HCT116 (cell line): Measurements from ENCODE around the gene ZFHX3. TPM values are rescaled to one million over a fixed set of nuclear protein-coding genes. Genes with fewer than 3 reads are reported as not detected.

ENCODE experiments used
- ATAC-seq: fragments of 200-7000 bp; cut with Tn5 transposase; 2 replicates; pipeline ENCODE4 v1.9.1; 2020; ENCODE audit warnings: mild to moderate bottlenecking, moderate library complexity
- BruUV-seq: library from RNA; stranded (reverse); fragments of 400-500 nt; replicated peaks from 2 replicates; lab custom pipeline; 2021; lab: Mats Ljungman, UMichigan
- CTCF ChIA-PET: fragments of 300-600 bp; sonication (Branson Sonifier 250); formaldehyde crosslinking; loops from one replicate; lab custom pipeline; 2021; ENCODE audit warnings: antibody characterized with exemption; lab: Charles Lee
- POLR2A ChIA-PET: fragments of 300-600, 350-600 bp; sonication (Branson Sonifier 250); formaldehyde crosslinking; loops from one replicate; lab custom pipeline; 2021; ENCODE audit warnings: antibody characterized with exemption; lab: Charles Lee
- RAD21 ChIA-PET, 2 experiments: fragments of 300-600 bp; sonication (Branson Sonifier 250); formaldehyde crosslinking; loops; one replicate each; lab custom pipeline; 2023; ENCODE audit warnings: low total read pairs in 2 of 2; ENCODE audit not compliant: uncharacterized antibody in 2 of 2, unreplicated experiment in 2 of 2, low non-redundant PET in 1 of 2; lab: Charles Lee
- DNase-seq: peaks from one replicate; pipeline ENCODE4 v3.0.0-alpha.2; 2010; ENCODE audit warnings: low read depth, low spot score
- H2AFZ ChIP-seq: fragments of 200-600 bp; shearing (Covaris generic), sonication (generic); 2 replicates; pipeline ENCODE4 v1.6.1; 2017; ENCODE audit warnings: low read depth, mixed run types, mixed read lengths, antibody characterized with exemption, low read length; ENCODE audit not compliant: poor library complexity, severe bottlenecking
- H3K27ac ChIP-seq: 2 replicates; pipeline ENCODE4 v1.5.1; 2012; ENCODE audit warnings: low read depth, low read length
- H3K27me3 ChIP-seq: fragments of 200-600 bp; sonication (generic); 2 replicates; pipeline ENCODE4 v1.6.1; 2016; ENCODE audit warnings: mixed run types, low read length, mixed read lengths; ENCODE audit not compliant: insufficient read depth
- H3K36me3 ChIP-seq, 2 experiments: fragments of 200-500 bp in 1 of 2; fragments of 200-600 bp in 1 of 2; sonication (Bioruptor generic) in 1 of 2; sonication (generic) in 1 of 2; 2 replicates each; pipeline versions ENCODE4 v1.5.1 to v1.6.1; 2014 to 2016; ENCODE audit warnings: low read length in 2 of 2, inconsistent platforms in 1 of 2, mixed read lengths in 1 of 2, mixed run types in 1 of 2; ENCODE audit not compliant: insufficient read depth in 2 of 2, control insufficient read depth in 1 of 2
- H3K4me1 ChIP-seq, 2 experiments: fragments of 200-600 bp in 1 of 2; sonication (generic) in 1 of 2; 2 replicates each; pipeline versions ENCODE4 v1.5.1 to v1.6.1; 2012 to 2017; ENCODE audit warnings: low read length in 2 of 2, inconsistent platforms in 1 of 2, mild to moderate bottlenecking in 1 of 2, mixed read lengths in 1 of 2, mixed run types in 1 of 2, moderate library complexity in 1 of 2; ENCODE audit not compliant: insufficient read depth in 2 of 2, control insufficient read depth in 1 of 2
- H3K4me2 ChIP-seq: fragments of 200-600 bp; sonication (generic); 2 replicates; pipeline ENCODE4 v1.6.1; 2017; ENCODE audit warnings: mixed run types, low read length, mixed read lengths
- H3K4me3 ChIP-seq, 2 experiments: fragments of 200-600 bp in 1 of 2; sonication (generic) in 1 of 2; replicated peaks in 1 of 2; 2 replicates each; pipeline ENCODE4 v1.5.1; 2011 to 2016; ENCODE audit warnings: low read length in 2 of 2, control low read depth in 1 of 2, low read depth in 1 of 2, mild to moderate bottlenecking in 1 of 2, mixed read lengths in 1 of 2, mixed run types in 1 of 2
- H3K79me2 ChIP-seq: fragments of 200-600 bp; sonication (generic); 2 replicates; pipeline ENCODE4 v1.6.1; 2017; ENCODE audit warnings: mild to moderate bottlenecking, mixed run types, low read length, moderate library complexity, mixed read lengths; ENCODE audit not compliant: insufficient read depth
- H3K9ac ChIP-seq: fragments of 200-600 bp; sonication (generic); 2 replicates; pipeline ENCODE4 v1.6.1; 2016; ENCODE audit warnings: low read length, mixed read lengths
- H3K9me2 ChIP-seq: fragments of 200-600 bp; sonication (generic), shearing (Covaris generic); 2 replicates; pipeline ENCODE4 v1.6.1; 2017; ENCODE audit warnings: mixed run types, mild to moderate bottlenecking, moderate library complexity; ENCODE audit not compliant: insufficient read depth
- H3K9me3 ChIP-seq, 2 experiments: fragments of 200-500 bp in 1 of 2; fragments of 200-600 bp in 1 of 2; sonication (Bioruptor generic) in 1 of 2; sonication (generic) in 1 of 2; 2 replicates each; pipeline ENCODE4 v1.6.1; 2014 to 2017; ENCODE audit warnings: low read length in 2 of 2, mixed read lengths in 2 of 2, inconsistent platforms in 1 of 2, low read depth in 1 of 2, mild to moderate bottlenecking in 1 of 2, mixed run types in 1 of 2, moderate library complexity in 1 of 2; ENCODE audit not compliant: control insufficient read depth in 1 of 2, insufficient read depth in 1 of 2
- H4K20me1 ChIP-seq: fragments of 200-600 bp; sonication (generic), shearing (Covaris generic); 2 replicates; pipeline ENCODE4 v1.6.1; 2017; ENCODE audit warnings: mixed run types, mild to moderate bottlenecking, moderate library complexity; ENCODE audit not compliant: insufficient read depth
- CEBPB ChIP-seq: IDR thresholded peaks from 2 replicates; pipeline ENCODE4 v1.6.1; 2012; ENCODE audit warnings: low read depth
- CTCF ChIP-seq, 3 experiments: fragments of 200-600 bp in 1 of 3; sonication (generic) in 1 of 3; IDR thresholded peaks in 2 of 3; conservative IDR thresholded peaks in 1 of 3; 2 replicates each; pipeline ENCODE4 v1.5.1; 2012 to 2017; ENCODE audit warnings: low read depth in 2 of 3, low read length in 2 of 3, antibody characterized with exemption in 1 of 3, borderline replicate concordance in 1 of 3, control low read depth in 1 of 3, mild to moderate bottlenecking in 1 of 3, mixed read lengths in 1 of 3, mixed run types in 1 of 3, moderate library complexity in 1 of 3; ENCODE audit not compliant: insufficient read depth in 1 of 3
- EGR1 ChIP-seq: IDR thresholded peaks from 2 replicates; pipeline ENCODE4 v1.6.1; 2012; ENCODE audit warnings: low read depth
- ELF1 ChIP-seq: IDR thresholded peaks from 2 replicates; pipeline ENCODE4 v1.6.1; 2012; ENCODE audit warnings: low read depth, borderline replicate concordance
- EZH2 ChIP-seq: fragments of 200-600 bp; sonication (generic); IDR thresholded peaks from 2 replicates; pipeline ENCODE4 v1.6.1; 2017; ENCODE audit warnings: antibody characterized with exemption, mixed run types
- JUND ChIP-seq: IDR thresholded peaks from 2 replicates; pipeline ENCODE4 v1.6.1; 2012
- POLR2A ChIP-seq: IDR thresholded peaks from 2 replicates; pipeline ENCODE4 v1.7.0; 2011; ENCODE audit warnings: borderline replicate concordance; ENCODE audit not compliant: insufficient read depth, insufficient read length; ENCODE audit errors: extremely low read depth
- RAD21 ChIP-seq: IDR thresholded peaks from 2 replicates; pipeline ENCODE4 v1.6.1; 2012; ENCODE audit warnings: low read depth, mild to moderate bottlenecking
- SP1 ChIP-seq: IDR thresholded peaks from 2 replicates; pipeline ENCODE4 v1.6.1; 2012; ENCODE audit warnings: low read depth
- SRF ChIP-seq: IDR thresholded peaks from 2 replicates; pipeline ENCODE4 v1.6.1; 2012; ENCODE audit warnings: low read depth
- TCF7L2 ChIP-seq: IDR thresholded peaks from 2 replicates; pipeline ENCODE4 v1.7.0; 2011; ENCODE audit warnings: borderline replicate concordance, inconsistent platforms; ENCODE audit not compliant: insufficient read depth, insufficient read length; ENCODE audit errors: extremely low read depth
- YY1 ChIP-seq: IDR thresholded peaks from 2 replicates; pipeline ENCODE4 v1.6.1; 2011; ENCODE audit warnings: low read length, low read depth, moderate library complexity, mild to moderate bottlenecking; ENCODE audit not compliant: insufficient replicate concordance; ENCODE audit errors: extremely low read depth
- ZFX ChIP-seq: fragments of 450-650 bp; IDR thresholded peaks from 2 replicates; pipeline ENCODE4 v1.6.1; 2017
- ZNF274 ChIP-seq: fragments of 200-500 bp; sonication (Bioruptor generic); IDR thresholded peaks from 2 replicates; pipeline ENCODE4 v1.6.1; 2014; ENCODE audit warnings: mild to moderate bottlenecking, low read depth, low read length, inconsistent platforms
- intact Hi-C: fragments of 100-400 bp; cut with micrococcal nuclease; formaldehyde crosslinking; loops from 2 replicates; pipeline ENCODE4 v1.10.0; 2022
- total RNA-seq: library from RNA; stranded (reverse); gene quantifications from one replicate; pipeline ENCODE4 v1.2.1, GENCODE V29; 2021; ENCODE audit not compliant: unreplicated experiment

Gene ZFHX3
- total RNA-seq, 1 experiment from 2014 or later: 6.3 TPM

DNA sequence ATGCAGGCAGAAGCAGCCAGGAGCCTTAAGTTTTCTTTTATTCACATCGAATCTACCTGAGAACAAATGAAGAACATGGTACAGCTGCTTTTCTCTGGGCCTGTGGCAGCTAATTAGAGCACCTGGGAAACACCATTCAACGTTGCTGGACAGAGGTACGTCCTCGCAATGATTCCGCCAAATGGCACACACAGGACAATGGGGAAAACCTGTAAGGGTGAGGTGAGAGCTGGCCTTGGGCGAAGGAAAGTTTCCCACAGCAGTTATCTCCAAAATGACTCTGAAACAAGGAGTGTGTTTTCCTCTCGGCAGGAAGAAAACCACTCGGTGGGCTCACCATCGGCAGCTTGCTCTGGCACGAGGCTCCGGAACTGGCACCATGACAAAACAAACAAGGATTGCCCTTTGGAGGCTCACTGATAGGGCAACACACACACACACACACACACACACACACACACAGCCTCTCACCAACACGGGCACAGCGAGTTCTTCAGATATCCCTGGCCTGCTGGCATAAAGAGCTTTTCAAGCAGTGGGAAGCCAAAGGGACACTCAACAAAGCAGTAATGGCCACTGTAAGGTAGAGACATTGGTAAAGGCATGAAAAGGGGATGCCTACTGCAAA is 73.7 kb downstream of the ZFHX3 start:
- Histone ChIP-seq H3K4me3 (no peak overlapping the region), H3K9me2 (no peaks in the 10 kb centered on the region), H3K27ac (no peak overlapping the region), H4K20me1 (no peaks in the 10 kb centered on the region), H2AFZ (no peak overlapping the region), H3K4me2 (no peak overlapping the region), H3K9ac (no peak overlapping the region), H3K9me3 (no peaks in the 10 kb centered on the region), H3K27me3 (no peaks in the 10 kb centered on the region), H3K4me1 (no peaks in the 10 kb centered on the region), H3K36me3 (no peaks in the 10 kb centered on the region), H3K79me2 (0 out of 2 replicates have a peak, but pooled peaks cover 7% of the 10 kb centered on the region)
- ChIA-PET POLR2A (no interaction called here), CTCF (interaction anchor here (1.2 kb wide), 1 partner anchor 21 kb away, joined by 3 read pairs; no protein-coding TSS in a partner anchor), RAD21 (interaction anchor here in 1 of 2 experiments (0.5 kb wide), 1 partner anchor 38 kb away, joined by 4 read pairs; no protein-coding TSS in a partner anchor)
- intact Hi-C loops: no loop called here
- TF ChIP-seq ELF1 (no peak), EZH2 (no peak), SP1 (no peak), POLR2A (no peak), ZFX (no peak), SRF (no peak), ZNF274 (no peak), CEBPB (no peak), EGR1 (no peak), RAD21 (no peak), YY1 (no peak), CTCF (IDR thresholded peaks at IDR 0.05 in 2 of 3, conservative IDR thresholded peaks at IDR 0.05 in 1 of 3; ENCODE audit: borderline replicate concordance in 1 of 3, insufficient read depth in 1 of 3, low read depth in 2 of 3, low read length in 2 of 3) (no peak), JUND (no peak), TCF7L2 (no peak)
- no peak for DNase-seq
- no TSS peak for BruUV-seq
- ATAC-seq: no peak
